ENCODE measurements around the gene LTF. TPM values are rescaled to one million over a fixed set of nuclear protein-coding genes. Genes with fewer than 3 reads are reported as not detected.

LTF gene
- total and polyA plus RNA-seq, 9 of the 15 experiments (the other 6 are each of a cell fraction or from before 2014, with no cell fraction given): 0.07 TPM; not detected in 8

DNA sequence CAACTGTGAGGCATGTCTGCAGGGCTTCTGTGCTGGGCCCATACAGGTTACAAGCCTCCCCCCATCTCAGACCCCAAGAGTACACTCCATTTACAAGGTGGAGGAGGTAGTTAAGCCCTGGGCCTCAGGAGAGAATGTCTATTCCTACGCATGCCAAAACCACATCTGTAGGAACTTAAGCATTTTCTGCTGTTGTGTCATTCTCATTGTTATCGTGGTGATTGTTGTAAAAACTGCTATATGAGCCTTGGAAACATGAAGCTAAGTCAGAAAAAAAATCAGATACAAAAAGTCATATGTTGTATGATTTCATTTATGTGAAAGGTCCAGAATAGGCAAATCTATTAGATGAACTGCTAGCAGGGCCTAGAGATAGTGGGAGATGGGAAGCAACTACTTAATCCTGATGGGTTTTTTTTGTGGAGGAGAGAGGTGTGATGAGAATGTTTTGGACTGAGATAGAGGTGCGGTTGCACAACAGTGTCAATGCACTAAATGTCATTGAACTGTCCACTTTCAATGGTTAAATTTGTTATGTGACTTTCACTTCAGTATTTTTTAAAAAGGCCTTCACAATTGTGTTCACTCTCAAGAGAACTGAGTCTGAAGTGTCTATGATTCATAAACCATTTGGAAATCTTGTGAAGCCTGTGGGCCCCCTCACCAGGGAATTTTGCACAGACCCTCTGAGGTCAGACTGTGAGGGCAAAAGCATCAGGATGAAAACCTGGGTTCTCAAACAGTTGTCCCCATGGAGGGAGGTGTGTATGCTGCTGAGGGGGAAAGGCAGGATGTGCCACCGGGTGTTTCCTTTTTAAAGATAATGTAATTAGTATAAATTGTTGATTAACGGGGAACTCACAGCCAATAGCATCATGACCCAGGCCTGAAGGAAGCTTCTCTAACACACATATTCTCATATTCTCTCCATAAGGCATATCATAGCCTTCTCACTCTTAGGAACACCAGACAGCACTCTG, 36.2 kb upstream of the LTF start:
- H4K20me1 ChIP-seq (replicated peaks; ENCODE audit: control insufficient read depth, insufficient read depth, low read length): no peaks in the 10 kb centered on the region
- peak overlapping the region; percentile 82 for H2AFZ ChIP-seq (ENCODE audit: low read depth, low read length)
- H3K9ac ChIP-seq (ENCODE audit: insufficient read depth in 1 of 2, low read depth in 2 of 2, low read length in 2 of 2): 0 out of 4 replicates have a peak overlapping the region, but pooled peaks of 1 of the 2 experiments have one; percentile 2
- no peaks in the 10 kb centered on the region for H3K9me1 ChIP-seq (ENCODE audit: control insufficient read depth, insufficient read depth, low read length)
- H3K4me1 ChIP-seq (replicated peaks in 1 of 2; ENCODE audit: control insufficient read depth in 2 of 2, insufficient read depth in 2 of 2, low read length in 2 of 2): peaks cover 47 to 73% of the 10 kb centered on the region in 2 experiments; a peak in 4 of 5 replicates
- DNase-seq (ENCODE audit: extremely low read depth in 1 of 4, low spot score in 3 of 4) (no peak), ATAC-seq (no peak), FAIRE-seq (no peak)
- H3K79me2 ChIP-seq (ENCODE audit: control insufficient read depth, insufficient read depth, low read length): no peaks in the 10 kb centered on the region
- H3K4me3 ChIP-seq: no peak overlapping the region
- no TSS peak for BruUV-seq (replicated peaks)
- in situ Hi-C loops (cut with MboI) (no loop called here), intact Hi-C loops (cut with micrococcal nuclease) (no loop called here)
- H3K36me3 ChIP-seq (ENCODE audit: control insufficient read depth, insufficient read depth, low read length): no peaks in the 10 kb centered on the region
- TF ChIP-seq POLR2AphosphoS5 (IDR thresholded peaks at IDR 0.05; ENCODE audit: control insufficient read depth, insufficient read depth, low read depth, low read length) (no peak), TRIM28 (IDR thresholded peaks at IDR 0.05) (no peak), CEBPG (CRISPR knock-in tag; IDR thresholded peaks at IDR 0.05) (no peak), CEBPG (tag; conservative IDR thresholded peaks at IDR 0.05 in 1 of 2, IDR thresholded peaks at IDR 0.05 in 1 of 2) (peak; percentile 42 to 50; a peak in 1 of 4 replicates), KLF13 (tag; IDR thresholded peaks at IDR 0.05; ENCODE audit: borderline replicate concordance, low read depth) (no peak), CXXC5 (CRISPR knock-in tag; IDR thresholded peaks at IDR 0.05) (no peak), TCF3 (CRISPR knock-in tag; IDR thresholded peaks at IDR 0.05) (0 out of 2 replicates have a peak, but pooled peaks have one; percentile 12), XRCC3 (IDR thresholded peaks at IDR 0.05) (no peak), ASH1L (IDR thresholded peaks at IDR 0.05; ENCODE audit: borderline replicate concordance, low read depth, partially characterized antibody) (no peak), ZNF766 (CRISPR knock-in tag; conservative IDR thresholded peaks at IDR 0.05) (peak; percentile 43; the same call in 1 of the 2 replicates), HES1 (IDR thresholded peaks at IDR 0.05; ENCODE audit: low read depth) (no peak), SOX6 (IDR thresholded peaks at IDR 0.05) (peak; percentile 38; the same call in 1 of the 2 replicates), CBFA2T3 (IDR thresholded peaks at IDR 0.05) (peak; percentile 19; the same call in 1 of the 2 replicates), CEBPB (tag; IDR thresholded peaks at IDR 0.05) (peak; percentile 89)
- TF ChIP-seq, protein P1, sequence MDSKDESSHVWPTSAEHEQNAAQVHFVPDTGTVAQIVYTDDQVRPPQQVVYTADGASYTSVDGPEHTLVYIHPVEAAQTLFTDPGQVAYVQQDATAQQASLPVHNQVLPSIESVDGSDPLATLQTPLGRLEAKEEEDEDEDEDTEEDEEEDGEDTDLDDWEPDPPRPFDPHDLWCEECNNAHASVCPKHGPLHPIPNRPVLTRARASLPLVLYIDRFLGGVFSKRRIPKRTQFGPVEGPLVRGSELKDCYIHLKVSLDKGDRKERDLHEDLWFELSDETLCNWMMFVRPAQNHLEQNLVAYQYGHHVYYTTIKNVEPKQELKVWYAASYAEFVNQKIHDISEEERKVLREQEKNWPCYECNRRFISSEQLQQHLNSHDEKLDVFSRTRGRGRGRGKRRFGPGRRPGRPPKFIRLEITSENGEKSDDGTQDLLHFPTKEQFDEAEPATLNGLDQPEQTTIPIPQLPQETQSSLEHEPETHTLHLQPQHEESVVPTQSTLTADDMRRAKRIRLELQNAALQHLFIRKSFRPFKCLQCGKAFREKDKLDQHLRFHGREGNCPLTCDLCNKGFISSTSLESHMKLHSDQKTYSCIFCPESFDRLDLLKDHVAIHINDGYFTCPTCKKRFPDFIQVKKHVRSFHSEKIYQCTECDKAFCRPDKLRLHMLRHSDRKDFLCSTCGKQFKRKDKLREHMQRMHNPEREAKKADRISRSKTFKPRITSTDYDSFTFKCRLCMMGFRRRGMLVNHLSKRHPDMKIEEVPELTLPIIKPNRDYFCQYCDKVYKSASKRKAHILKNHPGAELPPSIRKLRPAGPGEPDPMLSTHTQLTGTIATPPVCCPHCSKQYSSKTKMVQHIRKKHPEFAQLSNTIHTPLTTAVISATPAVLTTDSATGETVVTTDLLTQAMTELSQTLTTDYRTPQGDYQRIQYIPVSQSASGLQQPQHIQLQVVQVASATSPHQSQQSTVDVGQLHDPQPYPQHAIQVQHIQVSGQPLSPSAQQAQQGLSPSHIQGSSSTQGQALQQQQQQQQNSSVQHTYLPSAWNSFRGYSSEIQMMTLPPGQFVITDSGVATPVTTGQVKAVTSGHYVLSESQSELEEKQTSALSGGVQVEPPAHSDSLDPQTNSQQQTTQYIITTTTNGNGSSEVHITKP (IDR thresholded peaks at IDR 0.05; ENCODE audit: partially characterized antibody): no peak
- H3K27ac ChIP-seq (ENCODE audit: extremely low read depth, low read depth, low read length): no peak overlapping the region
- no peaks in the 10 kb centered on the region; a peak in 1 of 5 replicates for H3K27me3 ChIP-seq (ENCODE audit: control insufficient read depth in 2 of 2, insufficient read depth in 2 of 2, low read length in 2 of 2)
- ChIA-PET CTCF (ENCODE audit: low intra/inter-chr PET ratio) (interaction anchor here (0.6 kb wide), 1 partner anchor 42 kb away, joined by 5 read pairs; no protein-coding TSS in a partner anchor), POLR2A (interaction anchor here (0.7 to 2.4 kb wide), 5 partner anchors 10 to 248 kb away, joined by 3 to 8 read pairs (median 4); no protein-coding TSS in a partner anchor)
- H3K9me3 ChIP-seq (replicated peaks; ENCODE audit: control insufficient read depth, insufficient read depth, low read depth, low read length): no peaks in the 10 kb centered on the region
- no peak overlapping the region for H3K4me2 ChIP-seq (ENCODE audit: insufficient read depth, low read length)
- 32% methylated on average over 5 of the region's 5 CpGs for WGBS (ENCODE audit: insufficient coverage, low coverage, missing lambda C conversion rate)

Data from K562 (cell line).